Nephron progenitor cell (in vitro differentiated cells): ENCODE measurements around the gene STOX1.
"Not testable (repeated sequence)": the region's sequence is repeated elsewhere in the genome, so short reads cannot be mapped to it uniquely, and the experiment has no call there.

Experiments
- DNase-seq: peaks from one replicate; pipeline ENCODE4 v3.0.0; 2021
- H3K27ac Mint-ChIP-seq: 2 replicates; pipeline ENCODE4 v1.8.0; 2021; ENCODE audit warnings: mild to moderate bottlenecking, moderate library complexity, mixed read lengths
- H3K27me3 Mint-ChIP-seq: 2 replicates; pipeline ENCODE4 v1.8.0; 2021; ENCODE audit warnings: mild to moderate bottlenecking, low read depth, mixed read lengths; ENCODE audit not compliant: poor library complexity
- H3K36me3 Mint-ChIP-seq: 2 replicates; pipeline ENCODE4 v1.8.0; 2021; ENCODE audit warnings: low read depth, mixed read lengths
- H3K4me1 Mint-ChIP-seq: 2 replicates; pipeline ENCODE4 v1.8.0; 2021; ENCODE audit warnings: mixed read lengths
- H3K4me3 Mint-ChIP-seq: 2 replicates; pipeline ENCODE4 v1.8.0; 2021; ENCODE audit warnings: mild to moderate bottlenecking, moderate library complexity, mixed read lengths
- H3K9me3 Mint-ChIP-seq: 2 replicates; pipeline ENCODE4 v1.8.0; 2021; ENCODE audit warnings: mild to moderate bottlenecking, moderate library complexity, mixed read lengths
- CTCF ChIP-seq: fragments of 200-600 bp; sonication (generic); IDR thresholded peaks from 2 replicates; pipeline ENCODE4 v1.5.0; 2021; ENCODE audit warnings: antibody characterized with exemption

STOX1 gene

DNA sequence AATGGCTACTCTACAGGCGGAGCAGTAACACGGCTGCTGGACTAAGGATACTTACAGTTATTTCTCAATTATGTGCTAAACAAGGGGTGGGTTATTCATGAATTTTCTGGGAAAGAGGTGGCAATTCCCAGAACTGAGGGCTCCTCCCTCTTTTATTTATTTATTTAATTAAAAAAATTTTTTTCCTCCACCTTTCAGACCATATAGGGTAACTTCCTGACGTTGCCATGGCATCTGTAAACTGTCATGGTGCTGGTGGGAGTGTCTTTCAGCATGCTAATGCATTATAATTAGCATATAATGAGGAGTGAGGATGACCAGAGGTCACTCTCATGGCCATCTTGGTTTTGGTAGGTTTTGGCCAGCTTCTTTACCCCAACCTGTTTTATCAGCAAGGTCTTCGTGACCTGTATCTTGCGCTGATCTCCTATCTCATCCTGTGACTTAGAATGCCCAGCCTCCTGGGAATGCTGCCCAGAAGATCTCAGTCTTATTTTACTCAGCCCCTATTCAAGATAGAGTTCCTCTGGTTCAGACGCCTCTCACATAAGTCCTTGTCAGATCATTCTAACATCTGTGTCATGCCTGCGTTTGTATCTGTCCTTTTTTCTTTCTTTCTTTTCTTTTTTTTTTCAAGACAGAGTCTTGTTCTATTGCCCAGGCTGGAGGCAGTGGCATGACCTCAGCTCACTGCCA is 15.9 kb upstream of the STOX1 start:
- TF ChIP-seq CTCF = no peak

DNA sequence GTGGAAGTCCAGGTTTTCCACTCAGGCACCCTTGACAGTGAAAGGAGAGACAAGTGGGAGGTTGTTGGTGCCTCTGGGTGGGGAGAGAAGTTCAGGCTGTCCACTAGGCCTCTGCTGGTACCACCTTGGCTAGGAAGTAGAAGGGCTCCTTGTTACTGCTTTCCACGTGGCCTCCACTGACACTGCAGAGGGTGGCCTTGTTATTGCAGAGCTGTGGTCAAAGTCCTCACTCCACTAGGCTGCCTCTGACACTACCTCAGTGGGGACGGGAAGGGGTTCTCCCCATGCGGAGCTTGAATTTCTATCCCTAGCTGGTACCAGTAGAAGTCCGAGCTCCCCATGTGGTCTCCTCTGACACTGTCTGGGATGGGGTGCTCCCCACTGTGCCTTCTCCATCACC is 14.9 kb upstream of the STOX1 start:
- Mint-ChIP-seq H3K4me3 (no peak overlapping the region), H3K9me3 (no peaks in the 10 kb centered on the region), H3K4me1 (peaks cover 4% of the 10 kb centered on the region), H3K27ac (peak overlapping the region; percentile 78), H3K27me3 (peaks cover 3% of the 10 kb centered on the region), H3K36me3 (no peaks in the 10 kb centered on the region)
- DNase-seq = no peak
- TF ChIP-seq CTCF = no peak

More for the DNA sequence above, 15.9 kb upstream of the STOX1 start:
- DNase-seq = no peak
- Mint-ChIP-seq H3K9me3 (no peaks in the 10 kb centered on the region), H3K4me3 (no peak overlapping the region), H3K27me3 (peaks cover 3% of the 10 kb centered on the region), H3K36me3 (no peaks in the 10 kb centered on the region), H3K4me1 (peaks cover 4% of the 10 kb centered on the region), H3K27ac (peak overlapping the region; percentile 14)

- H3K27ac Mint-ChIP-seq = no peak overlapping the region
- H3K4me3 Mint-ChIP-seq = no peak overlapping the region
- peaks cover 4% of the 10 kb centered on the region for H3K4me1 Mint-ChIP-seq
- H3K27me3 Mint-ChIP-seq = peaks cover 3% of the 10 kb centered on the region
- no peaks in the 10 kb centered on the region for H3K9me3 Mint-ChIP-seq
- TF ChIP-seq CTCF = no peak
- no peak for DNase-seq
- no peaks in the 10 kb centered on the region for H3K36me3 Mint-ChIP-seq
Observed at GRCh38 chr10:68813559-68813958, 13.8 kb upstream of the STOX1 start.

DNA sequence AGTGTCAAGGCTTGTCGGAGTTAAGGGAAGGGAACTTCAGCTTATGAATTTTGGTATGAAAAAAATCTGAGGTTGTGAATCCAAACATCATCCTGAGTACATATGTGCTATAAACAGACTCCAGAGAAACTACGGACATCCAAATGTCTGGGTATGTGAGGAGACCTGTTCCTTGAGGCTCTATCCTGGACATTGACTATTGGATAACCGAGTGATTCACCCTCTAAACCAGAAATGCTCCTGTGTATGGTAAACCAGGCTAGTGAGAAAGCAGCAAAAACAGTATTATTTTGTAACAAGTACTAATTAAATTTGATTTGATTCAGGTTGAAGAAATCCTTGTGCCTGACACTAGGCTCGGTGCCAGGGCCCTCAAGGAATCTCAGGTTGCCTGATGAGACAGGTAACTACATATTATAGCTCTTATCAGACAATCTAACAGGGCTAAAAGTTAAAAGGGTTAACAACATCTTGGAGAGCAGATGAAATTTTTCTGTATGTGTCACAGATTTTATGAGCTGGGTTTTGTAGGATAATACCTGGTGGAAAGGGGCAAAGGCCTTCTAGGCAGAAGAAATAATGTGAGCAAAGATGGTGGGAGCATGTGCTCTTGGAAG is 10.4 kb upstream of the STOX1 start:
- DNase-seq = no peak
- Mint-ChIP-seq H3K4me3 (no peak overlapping the region), H3K4me1 (peaks cover 4% of the 10 kb centered on the region), H3K27me3 (peaks cover 6% of the 10 kb centered on the region), H3K36me3 (no peaks in the 10 kb centered on the region), H3K9me3 (no peaks in the 10 kb centered on the region), H3K27ac (no peak overlapping the region)
- TF ChIP-seq CTCF = no peak

GRCh38 chr10:68820359-68820758 is 7.0 kb upstream of the STOX1 start:
- not testable (repeated sequence) for H3K9me3 Mint-ChIP-seq, H3K27me3 Mint-ChIP-seq, H3K36me3 Mint-ChIP-seq, H3K4me3 Mint-ChIP-seq, H3K27ac Mint-ChIP-seq, DNase-seq, H3K4me1 Mint-ChIP-seq

DNA sequence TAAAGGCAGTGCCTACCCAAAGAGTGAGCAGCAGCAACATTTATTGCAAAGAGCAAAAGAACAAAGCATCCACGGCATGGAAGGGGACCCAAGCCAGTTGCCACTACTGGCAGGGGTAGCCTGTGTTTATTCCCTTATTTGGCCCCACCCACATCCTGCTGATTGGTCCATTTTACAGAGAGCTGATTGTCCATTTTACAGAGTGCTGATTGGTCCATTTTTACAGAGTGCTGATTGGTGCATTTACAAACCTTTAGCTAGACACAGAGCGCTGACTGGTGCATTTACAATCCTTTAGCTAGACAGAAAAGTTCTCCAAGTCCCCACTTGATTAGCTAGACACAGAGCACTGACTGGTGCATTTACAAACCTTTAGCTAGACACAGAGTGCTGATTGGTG is 4.7 kb upstream of the STOX1 start:
- H3K27me3 Mint-ChIP-seq, H3K4me1 Mint-ChIP-seq, DNase-seq, H3K4me3 Mint-ChIP-seq, H3K36me3 Mint-ChIP-seq, H3K27ac Mint-ChIP-seq, H3K9me3 Mint-ChIP-seq: not testable (repeated sequence)

- not testable (repeated sequence) for H3K27ac Mint-ChIP-seq, H3K4me3 Mint-ChIP-seq, DNase-seq, H3K36me3 Mint-ChIP-seq, H3K27me3 Mint-ChIP-seq, H3K9me3 Mint-ChIP-seq
- H3K4me1 Mint-ChIP-seq = peaks cover 43% of the 10 kb centered on the region
Observed at GRCh38 chr10:68827592-68827959, 245 bp downstream of the STOX1 start.

GRCh38 chr10:68828083-68828601 is 811 bp downstream of the STOX1 start:
- peak; percentile 64 for DNase-seq
- peak overlapping the region; percentile 82 for H3K4me3 Mint-ChIP-seq
- peaks cover 43% of the 10 kb centered on the region for H3K4me1 Mint-ChIP-seq
- H3K27ac Mint-ChIP-seq, H3K9me3 Mint-ChIP-seq, H3K36me3 Mint-ChIP-seq, H3K27me3 Mint-ChIP-seq: not testable (repeated sequence)
